K562 (cell line): Measurements from ENCODE around the gene IVL. TPM values are rescaled to one million over a fixed set of nuclear protein-coding genes. Genes with fewer than 3 reads are reported as not detected.

Experiments
- ATAC-seq: fragments of 200-7000 bp; cut with Tn5 transposase; 3 replicates; pipeline ENCODE4 v1.9.1; 2020; ENCODE audit warnings: moderate library complexity
- BruUV-seq: library from RNA; stranded (reverse); fragments of 400-500 nt; replicated peaks from 2 replicates; lab custom pipeline; 2021; lab: Mats Ljungman, UMichigan
- CTCF ChIA-PET: fragments of 300-600 bp; formaldehyde crosslinking; extraction: SDS; loops from one replicate; lab custom pipeline; 2021; ENCODE audit warnings: low intra/inter-chr PET ratio; lab: Yijun Ruan, JAX
- POLR2A ChIA-PET: fragments of 300-600, 350-650 bp; sonication (Branson Sonifier 250); formaldehyde crosslinking; extraction: SDS; loops from one replicate; lab custom pipeline; 2021; ENCODE audit warnings: antibody characterized with exemption, inconsistent platforms; lab: Yijun Ruan, JAX
- DNase-seq, 4 experiments: peaks; one replicate each; pipeline versions ENCODE4 v3.0.0 to v3.0.0-alpha.2; 2011 to 2018; ENCODE audit warnings: low spot score in 3 of 4, mixed read lengths in 3 of 4; ENCODE audit errors: extremely low read depth in 1 of 4
- FAIRE-seq: peaks from 2 replicates; lab custom pipeline; 2011; peaks lifted over from hg19 to GRCh38; lab: Jason Lieb, UNC
- H2AFZ ChIP-seq: 2 replicates; pipeline ENCODE4 v1.6.0; 2011; ENCODE audit warnings: low read depth, low read length, control low read depth, inconsistent platforms
- H3K27ac ChIP-seq: fragments of 200-600 bp; 3 replicates; pipeline ENCODE4 v1.8.0; 2011; ENCODE audit warnings: low read depth, mild to moderate bottlenecking, control low read depth, inconsistent platforms, low read length, moderate library complexity, mixed read lengths; ENCODE audit errors: extremely low read depth
- H3K27me3 ChIP-seq, 2 experiments: fragments of 300-600 bp in 1 of 2; 2 replicates in 1 of 2; 3 replicates in 1 of 2; pipeline versions ENCODE4 v1.6.0 to v1.8.0; 2011; ENCODE audit warnings: inconsistent platforms in 2 of 2, low read length in 2 of 2, mild to moderate bottlenecking in 1 of 2, mixed read lengths in 1 of 2, moderate library complexity in 1 of 2; ENCODE audit not compliant: control insufficient read depth in 2 of 2, insufficient read depth in 2 of 2
- H3K36me3 ChIP-seq: fragments of 300-600 bp; 3 replicates; pipeline ENCODE4 v1.8.0; 2011; ENCODE audit warnings: mild to moderate bottlenecking, low read length, inconsistent platforms; ENCODE audit not compliant: control insufficient read depth, insufficient read depth
- H3K4me1 ChIP-seq, 2 experiments: fragments of 200-600 bp in 1 of 2; replicated peaks in 1 of 2; 2 replicates in 1 of 2; 3 replicates in 1 of 2; pipeline versions ENCODE4 v1.5.1 to v1.8.0; 2011; ENCODE audit warnings: inconsistent platforms in 2 of 2, low read length in 2 of 2, mild to moderate bottlenecking in 1 of 2, mixed read lengths in 1 of 2, moderate library complexity in 1 of 2; ENCODE audit not compliant: control insufficient read depth in 2 of 2, insufficient read depth in 2 of 2
- H3K4me2 ChIP-seq: 2 replicates; pipeline ENCODE4 v1.6.1; 2011; ENCODE audit warnings: low read length, control low read depth, inconsistent platforms, mixed read lengths; ENCODE audit not compliant: insufficient read depth
- H3K4me3 ChIP-seq: fragments of 200-600 bp; sonication (generic), shearing (Covaris generic); 2 replicates; pipeline ENCODE4 v1.5.1; 2016; ENCODE audit warnings: control low read depth, inconsistent platforms
- H3K79me2 ChIP-seq: fragments of 200-600 bp; 3 replicates; pipeline ENCODE4 v1.8.0; 2011; ENCODE audit warnings: low read length, inconsistent platforms; ENCODE audit not compliant: control insufficient read depth, insufficient read depth
- H3K9ac ChIP-seq, 2 experiments: 2 replicates each; pipeline versions ENCODE4 v1.6.0 to v1.6.1; 2011; ENCODE audit warnings: low read depth in 2 of 2, low read length in 2 of 2, control low read depth in 1 of 2, inconsistent platforms in 1 of 2, mild to moderate bottlenecking in 1 of 2, mixed read lengths in 1 of 2; ENCODE audit not compliant: insufficient read depth in 1 of 2
- H3K9me1 ChIP-seq: one replicate; pipeline ENCODE4 v1.6.0; 2011; ENCODE audit warnings: inconsistent platforms, mild to moderate bottlenecking, low read length, moderate library complexity; ENCODE audit not compliant: control insufficient read depth, insufficient read depth
- H3K9me3 ChIP-seq: replicated peaks from 2 replicates; pipeline ENCODE4 v1.5.1; 2011; ENCODE audit warnings: low read depth, low read length, inconsistent platforms; ENCODE audit not compliant: control insufficient read depth, insufficient read depth
- H4K20me1 ChIP-seq: replicated peaks from 2 replicates; pipeline ENCODE4 v1.6.1; 2011; ENCODE audit warnings: low read length, inconsistent platforms, mixed read lengths; ENCODE audit not compliant: control insufficient read depth, insufficient read depth
- MAFK ChIP-seq: IDR thresholded peaks from 2 replicates; pipeline ENCODE4 v1.6.1; 2011; ENCODE audit warnings: low read length, improper control_type of control experiment
- SAP30 ChIP-seq: fragments of 200-600 bp; sonication (generic); IDR thresholded peaks from 2 replicates; pipeline ENCODE4 v1.6.1; 2012; ENCODE audit warnings: borderline replicate concordance, low read depth, mild to moderate bottlenecking, moderate library complexity, low read length, control low read depth, inconsistent platforms; ENCODE audit not compliant: insufficient read depth, poor library complexity, severe bottlenecking
- ZSCAN32 ChIP-seq: fragments of 450-650 bp; formaldehyde crosslinking; IDR thresholded peaks from 2 replicates; pipeline ENCODE4 v1.4.0; 2020; ENCODE audit warnings: mild to moderate bottlenecking, moderate library complexity
- WGBS: fragments of 100-300 bp; shearing (Covaris generic); methylation state at CpG from one replicate; pipeline ENCODE4 v1.1.6; 2016; ENCODE audit warnings: low coverage, mixed read lengths; ENCODE audit not compliant: insufficient coverage; ENCODE audit errors: missing lambda C conversion rate; 5-methylcytosine and 5-hydroxymethylcytosine counted together
- in situ Hi-C: fragments of 300-500 bp; cut with MboI; formaldehyde crosslinking; loops from 4 replicates; pipeline ENCODE4 v1.15.0; 2018; ENCODE audit warnings: inconsistent platforms, mixed read lengths
- intact Hi-C: fragments of 100-400 bp; cut with micrococcal nuclease; formaldehyde crosslinking; loops from 2 replicates; pipeline ENCODE4 v1.14.2; 2022
- polyA plus RNA-seq, 8 experiments: library from polyadenylated mRNA; depleted of rRNA in 4 of 8; stranded (reverse) in 5 of 8; unstranded in 3 of 8; fragments of >200 nt; fragmentation: Nextera tagmentation in 2 of 8; fragmentation: Illumina TruSeq in 1 of 8; extraction: Ambion mirVana in 2 of 8; extraction: Trizol in 1 of 8; gene quantifications; 2 replicates each; pipeline versions ENCODE4 v1.2.1 to v1.2.3, GENCODE V29; 2011 to 2014; ENCODE audit warnings: inconsistent platforms in 1 of 8, missing spikeins in 1 of 8
- total RNA-seq, 7 experiments: library from RNA; depleted of rRNA in 6 of 7; stranded (reverse); fragments of >200 nt in 6 of 7; fragmentation: Illumina TruSeq in 2 of 7; extraction: Trizol in 2 of 7; gene quantifications; 2 replicates each; pipeline versions ENCODE4 v1.2.1 to v1.2.3, GENCODE V29; 2011 to 2021; ENCODE audit warnings: low replicate concordance in 1 of 7
- TF ChIP-seq, protein P1 (sequence below): IDR thresholded peaks from 3 replicates; pipeline ENCODE4 v1.6.1; 2011; ENCODE audit warnings: borderline replicate concordance, mild to moderate bottlenecking, moderate library complexity; ENCODE audit not compliant: insufficient read length; ENCODE audit errors: extremely low read depth
- TF ChIP-seq, protein P2 (sequence below): sonication (generic); formaldehyde crosslinking; IDR thresholded peaks from 2 replicates; pipeline ENCODE4 v1.8.0; 2022; ENCODE audit warnings: missing genetic modification reagents, mild to moderate bottlenecking, borderline replicate concordance
- TF ChIP-seq, protein P3 (sequence below): IDR thresholded peaks from 2 replicates; pipeline ENCODE4 v1.6.1; 2012; ENCODE audit warnings: low read depth, low read length, improper control_type of control experiment, borderline replicate concordance
- TF ChIP-seq, protein P4 (sequence below): fragments of 450-650 bp; IDR thresholded peaks from 2 replicates; pipeline ENCODE4 v1.6.1; 2017; ENCODE audit warnings: antibody characterized with exemption

Gene IVL
- total and polyA plus RNA-seq, 9 of the 15 experiments (the other 6 are each of a cell fraction or from before 2014, with no cell fraction given) = not detected

DNA sequence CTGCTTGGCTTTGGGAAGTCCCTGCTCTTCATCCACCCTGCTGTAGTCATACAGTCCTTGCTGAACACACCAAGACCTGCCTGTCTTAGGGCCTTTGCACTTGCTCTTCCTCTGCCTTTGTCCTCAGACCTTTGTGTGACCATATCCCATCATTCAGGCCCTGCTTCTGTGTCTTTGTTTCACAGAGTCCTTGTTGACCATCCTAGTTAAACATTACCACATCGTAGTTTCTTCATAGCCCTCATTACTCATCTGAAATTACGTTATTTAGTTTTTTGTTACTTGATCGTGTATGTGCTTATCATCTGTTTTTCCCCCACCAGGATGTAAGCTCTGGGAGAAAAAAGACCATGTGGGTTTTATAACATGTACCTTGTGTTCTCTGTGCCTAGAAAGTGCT, 20.3 kb downstream of the IVL start:
- H3K27me3 ChIP-seq = peaks cover 2 to 5% of the 10 kb centered on the region in 2 experiments; a peak in 2 of 5 replicates
- H3K27ac ChIP-seq = no peak overlapping the region
- H4K20me1 ChIP-seq = no peaks in the 10 kb centered on the region; the same call in 1 of the 2 replicates
- TF ChIP-seq, protein P1, sequence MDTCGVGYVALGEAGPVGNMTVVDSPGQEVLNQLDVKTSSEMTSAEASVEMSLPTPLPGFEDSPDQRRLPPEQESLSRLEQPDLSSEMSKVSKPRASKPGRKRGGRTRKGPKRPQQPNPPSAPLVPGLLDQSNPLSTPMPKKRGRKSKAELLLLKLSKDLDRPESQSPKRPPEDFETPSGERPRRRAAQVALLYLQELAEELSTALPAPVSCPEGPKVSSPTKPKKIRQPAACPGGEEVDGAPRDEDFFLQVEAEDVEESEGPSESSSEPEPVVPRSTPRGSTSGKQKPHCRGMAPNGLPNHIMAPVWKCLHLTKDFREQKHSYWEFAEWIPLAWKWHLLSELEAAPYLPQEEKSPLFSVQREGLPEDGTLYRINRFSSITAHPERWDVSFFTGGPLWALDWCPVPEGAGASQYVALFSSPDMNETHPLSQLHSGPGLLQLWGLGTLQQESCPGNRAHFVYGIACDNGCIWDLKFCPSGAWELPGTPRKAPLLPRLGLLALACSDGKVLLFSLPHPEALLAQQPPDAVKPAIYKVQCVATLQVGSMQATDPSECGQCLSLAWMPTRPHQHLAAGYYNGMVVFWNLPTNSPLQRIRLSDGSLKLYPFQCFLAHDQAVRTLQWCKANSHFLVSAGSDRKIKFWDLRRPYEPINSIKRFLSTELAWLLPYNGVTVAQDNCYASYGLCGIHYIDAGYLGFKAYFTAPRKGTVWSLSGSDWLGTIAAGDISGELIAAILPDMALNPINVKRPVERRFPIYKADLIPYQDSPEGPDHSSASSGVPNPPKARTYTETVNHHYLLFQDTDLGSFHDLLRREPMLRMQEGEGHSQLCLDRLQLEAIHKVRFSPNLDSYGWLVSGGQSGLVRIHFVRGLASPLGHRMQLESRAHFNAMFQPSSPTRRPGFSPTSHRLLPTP = no peak
- TF ChIP-seq ZSCAN32 (CRISPR knock-in tag) = no peak
- TF ChIP-seq, protein P2, sequence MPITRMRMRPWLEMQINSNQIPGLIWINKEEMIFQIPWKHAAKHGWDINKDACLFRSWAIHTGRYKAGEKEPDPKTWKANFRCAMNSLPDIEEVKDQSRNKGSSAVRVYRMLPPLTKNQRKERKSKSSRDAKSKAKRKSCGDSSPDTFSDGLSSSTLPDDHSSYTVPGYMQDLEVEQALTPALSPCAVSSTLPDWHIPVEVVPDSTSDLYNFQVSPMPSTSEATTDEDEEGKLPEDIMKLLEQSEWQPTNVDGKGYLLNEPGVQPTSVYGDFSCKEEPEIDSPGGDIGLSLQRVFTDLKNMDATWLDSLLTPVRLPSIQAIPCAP (CRISPR knock-in tag) = no peak
- TF ChIP-seq, protein P3, sequence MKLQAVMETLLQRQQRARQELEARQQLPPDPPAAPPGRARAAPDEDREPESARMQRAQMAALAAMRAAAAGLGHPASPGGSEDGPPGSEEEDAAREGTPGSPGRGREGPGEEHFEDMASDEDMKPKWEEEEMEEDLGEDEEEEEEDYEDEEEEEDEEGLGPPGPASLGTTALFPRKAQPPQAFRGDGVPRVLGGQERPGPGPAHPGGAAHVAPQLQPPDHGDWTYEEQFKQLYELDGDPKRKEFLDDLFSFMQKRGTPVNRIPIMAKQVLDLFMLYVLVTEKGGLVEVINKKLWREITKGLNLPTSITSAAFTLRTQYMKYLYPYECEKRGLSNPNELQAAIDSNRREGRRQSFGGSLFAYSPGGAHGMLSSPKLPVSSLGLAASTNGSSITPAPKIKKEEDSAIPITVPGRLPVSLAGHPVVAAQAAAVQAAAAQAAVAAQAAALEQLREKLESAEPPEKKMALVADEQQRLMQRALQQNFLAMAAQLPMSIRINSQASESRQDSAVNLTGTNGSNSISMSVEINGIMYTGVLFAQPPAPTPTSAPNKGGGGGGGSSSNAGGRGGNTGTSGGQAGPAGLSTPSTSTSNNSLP = no peak
- TF ChIP-seq, protein P4, sequence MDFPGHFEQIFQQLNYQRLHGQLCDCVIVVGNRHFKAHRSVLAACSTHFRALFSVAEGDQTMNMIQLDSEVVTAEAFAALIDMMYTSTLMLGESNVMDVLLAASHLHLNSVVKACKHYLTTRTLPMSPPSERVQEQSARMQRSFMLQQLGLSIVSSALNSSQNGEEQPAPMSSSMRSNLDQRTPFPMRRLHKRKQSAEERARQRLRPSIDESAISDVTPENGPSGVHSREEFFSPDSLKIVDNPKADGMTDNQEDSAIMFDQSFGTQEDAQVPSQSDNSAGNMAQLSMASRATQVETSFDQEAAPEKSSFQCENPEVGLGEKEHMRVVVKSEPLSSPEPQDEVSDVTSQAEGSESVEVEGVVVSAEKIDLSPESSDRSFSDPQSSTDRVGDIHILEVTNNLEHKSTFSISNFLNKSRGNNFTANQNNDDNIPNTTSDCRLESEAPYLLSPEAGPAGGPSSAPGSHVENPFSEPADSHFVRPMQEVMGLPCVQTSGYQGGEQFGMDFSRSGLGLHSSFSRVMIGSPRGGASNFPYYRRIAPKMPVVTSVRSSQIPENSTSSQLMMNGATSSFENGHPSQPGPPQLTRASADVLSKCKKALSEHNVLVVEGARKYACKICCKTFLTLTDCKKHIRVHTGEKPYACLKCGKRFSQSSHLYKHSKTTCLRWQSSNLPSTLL = no peak
- TF ChIP-seq MAFK = no peak
- TF ChIP-seq SAP30 = no peak
- intact Hi-C loops = loop anchor here (5.0 kb wide), 1 partner anchor 431 kb away; no protein-coding TSS in a partner anchor
- no peaks in the 10 kb centered on the region for H3K4me1 ChIP-seq
- DNase-seq (no peak), FAIRE-seq (no peak), ATAC-seq (no peak)
- in situ Hi-C loops = no loop called here
- POLR2A ChIA-PET = no interaction called here
- no peaks in the 10 kb centered on the region for H3K9me1 ChIP-seq
- no peaks in the 10 kb centered on the region for H3K9me3 ChIP-seq
- H2AFZ ChIP-seq = no peak overlapping the region
- no peak overlapping the region for H3K9ac ChIP-seq
- no peak overlapping the region for H3K4me2 ChIP-seq
- H3K36me3 ChIP-seq = no peaks in the 10 kb centered on the region
- BruUV-seq = no TSS peak
- CTCF ChIA-PET = no interaction called here
- no peak overlapping the region for H3K4me3 ChIP-seq
- H3K79me2 ChIP-seq = no peaks in the 10 kb centered on the region
- 0% methylated on average over 3 of the region's 3 CpGs for WGBS
